HepG2 (cell line): ENCODE data around the gene EPB41. TPM values are rescaled to one million over a fixed set of nuclear protein-coding genes. Genes with fewer than 3 reads are reported as not detected.

ENCODE experiments used
- BATF2 ChIP-seq: sonication (generic); formaldehyde crosslinking; IDR thresholded peaks from 2 replicates; pipeline ENCODE4 v1.8.0; 2022; ENCODE audit warnings: mild to moderate bottlenecking, missing genetic modification reagents, moderate library complexity
- BRD4 ChIP-seq: sonication (generic); formaldehyde crosslinking; IDR thresholded peaks from 2 replicates; pipeline ENCODE4 v1.4.0; 2020; ENCODE audit warnings: missing genetic modification reagents
- CBFB ChIP-seq: sonication (generic); formaldehyde crosslinking; IDR thresholded peaks from 2 replicates; pipeline ENCODE4 v1.4.0; 2020; ENCODE audit warnings: missing genetic modification reagents
- CEBPZ ChIP-seq: IDR thresholded peaks from 2 replicates; pipeline ENCODE4 v1.6.1; 2012; ENCODE audit warnings: low read length, improper control_type of control experiment
- CREBL2 ChIP-seq: sonication (generic); formaldehyde crosslinking; IDR thresholded peaks from 2 replicates; pipeline ENCODE4 v1.8.1; 2023; ENCODE audit warnings: missing genetic modification reagents, mild to moderate bottlenecking, borderline replicate concordance
- DRAP1 ChIP-seq: IDR thresholded peaks from 2 replicates; pipeline ENCODE4 v1.6.1; 2016; ENCODE audit warnings: missing genetic modification reagents, missing compliant biosample characterization
- ELF4 ChIP-seq: sonication (generic); formaldehyde crosslinking; IDR thresholded peaks from 2 replicates; pipeline ENCODE4 v1.5.0; 2020; ENCODE audit warnings: missing genetic modification reagents, mild to moderate bottlenecking, moderate library complexity, borderline replicate concordance
- ERF ChIP-seq: IDR thresholded peaks from 2 replicates; pipeline ENCODE4 v1.6.1; 2018; ENCODE audit warnings: missing biosample characterization, missing genetic modification reagents
- HDAC2 ChIP-seq: sonication (generic); formaldehyde crosslinking; IDR thresholded peaks from 2 replicates; pipeline ENCODE4 v1.4.0; 2020; ENCODE audit warnings: missing genetic modification reagents
- ISL2 ChIP-seq: sonication (generic); formaldehyde crosslinking; IDR thresholded peaks from 2 replicates; pipeline ENCODE4 v1.5.0; 2020; ENCODE audit warnings: missing genetic modification reagents
- MAZ ChIP-seq, 2 experiments: sonication (generic) in 1 of 2; formaldehyde crosslinking in 1 of 2; IDR thresholded peaks; 2 replicates each; pipeline versions ENCODE4 v1.5.0 to v1.6.1; 2012 to 2020; ENCODE audit warnings: low read depth in 2 of 2, mild to moderate bottlenecking in 2 of 2, borderline replicate concordance in 1 of 2, improper control_type of control experiment in 1 of 2, low read length in 1 of 2, missing genetic modification reagents in 1 of 2, moderate library complexity in 1 of 2
- MED1 ChIP-seq: sonication (generic); formaldehyde crosslinking; IDR thresholded peaks from 2 replicates; pipeline ENCODE4 v1.4.0; 2020; ENCODE audit warnings: missing genetic modification reagents
- NR0B2 ChIP-seq: sonication (generic); formaldehyde crosslinking; IDR thresholded peaks from 2 replicates; pipeline ENCODE4 v1.4.0; 2020; ENCODE audit warnings: mild to moderate bottlenecking, missing genetic modification reagents
- PHF5A ChIP-seq: IDR thresholded peaks from one replicate; pipeline ENCODE4 v1.6.1; 2018; ENCODE audit warnings: low read depth, missing genetic modification reagents; ENCODE audit not compliant: unreplicated experiment
- RAD51 ChIP-seq: fragments of 450-650 bp; IDR thresholded peaks from 2 replicates; pipeline ENCODE4 v1.6.1; 2016; ENCODE audit warnings: borderline replicate concordance
- RARA ChIP-seq: IDR thresholded peaks from 2 replicates; pipeline ENCODE4 v1.6.1; 2016; ENCODE audit warnings: missing genetic modification reagents, missing compliant biosample characterization
- SMAD1 ChIP-seq: sonication (generic); formaldehyde crosslinking; IDR thresholded peaks from 2 replicates; pipeline ENCODE4 v1.4.0; 2020; ENCODE audit warnings: missing genetic modification reagents, low read depth, mild to moderate bottlenecking, borderline replicate concordance
- ZNF20 ChIP-seq: sonication (generic); formaldehyde crosslinking; IDR thresholded peaks from 2 replicates; pipeline ENCODE4 v1.4.0; 2020; ENCODE audit warnings: mild to moderate bottlenecking, moderate library complexity, missing genetic modification reagents
- ZNF326 ChIP-seq: sonication (generic); formaldehyde crosslinking; IDR thresholded peaks from 2 replicates; pipeline ENCODE4 v1.4.0; 2020; ENCODE audit warnings: missing genetic modification reagents, borderline replicate concordance
- ZNF687 ChIP-seq: sonication (generic); formaldehyde crosslinking; IDR thresholded peaks from 2 replicates; pipeline ENCODE4 v1.5.1; 2020; ENCODE audit warnings: mild to moderate bottlenecking, missing genetic modification reagents, moderate library complexity
- polyA plus RNA-seq, 8 experiments: library from polyadenylated mRNA; depleted of rRNA in 3 of 8; stranded (reverse) in 7 of 8; unstranded in 1 of 8; fragments of >200 nt; fragmentation: Illumina TruSeq in 4 of 8; extraction: Trizol in 4 of 8; gene quantifications; 2 replicates each; pipeline versions ENCODE4 v1.2.1 to v1.2.3, GENCODE V29; 2011 to 2016; ENCODE audit warnings: low read depth in 4 of 8, missing spikeins in 1 of 8, mixed read lengths in 1 of 8; ENCODE audit not compliant: insufficient read depth in 1 of 8
- total RNA-seq, 5 experiments: library from RNA; depleted of rRNA; stranded (reverse); fragments of >200 nt; fragmentation: Illumina TruSeq; extraction: Trizol; gene quantifications; 2 replicates each; pipeline ENCODE4 v1.2.3, GENCODE V29; 2016; ENCODE audit warnings: low read depth in 1 of 5

The EPB41 gene
- total and polyA plus RNA-seq, 2 of the 13 experiments (the other 11 are each of a cell fraction or from before 2014, with no cell fraction given): 34.5 to 46.7 TPM

- TF ChIP-seq CEBPZ (no peak), BRD4 (no peak), ZNF687 (CRISPR knock-in tag) (peak; percentile 65), SMAD1 (CRISPR knock-in tag) (no peak), DRAP1 (no peak), BATF2 (CRISPR knock-in tag) (no peak), ZNF20 (no peak), ELF4 (CRISPR knock-in tag) (no peak), RAD51 (no peak), MAZ (IDR thresholded peaks at IDR 0.05; ENCODE audit: borderline replicate concordance, low read depth, low read length) (peak; percentile 56; the same call in 1 of the 2 replicates), MAZ (CRISPR knock-in tag; IDR thresholded peaks at IDR 0.05; ENCODE audit: low read depth) (no peak), ERF (CRISPR knock-in tag) (no peak), HDAC2 (CRISPR knock-in tag) (no peak), PHF5A (no peak), CBFB (no peak), ISL2 (no peak), CREBL2 (no peak), NR0B2 (CRISPR knock-in tag) (no peak), MED1 (no peak), ZNF326 (CRISPR knock-in tag) (no peak), RARA (CRISPR knock-in tag) (no peak)
These were observed 210.2 kb downstream of the EPB41 start (continued) for GRCh38 chr1:29124366-29125236.
